Measurements from ENCODE around the gene RAD51B.

RAD51B gene

DNA sequence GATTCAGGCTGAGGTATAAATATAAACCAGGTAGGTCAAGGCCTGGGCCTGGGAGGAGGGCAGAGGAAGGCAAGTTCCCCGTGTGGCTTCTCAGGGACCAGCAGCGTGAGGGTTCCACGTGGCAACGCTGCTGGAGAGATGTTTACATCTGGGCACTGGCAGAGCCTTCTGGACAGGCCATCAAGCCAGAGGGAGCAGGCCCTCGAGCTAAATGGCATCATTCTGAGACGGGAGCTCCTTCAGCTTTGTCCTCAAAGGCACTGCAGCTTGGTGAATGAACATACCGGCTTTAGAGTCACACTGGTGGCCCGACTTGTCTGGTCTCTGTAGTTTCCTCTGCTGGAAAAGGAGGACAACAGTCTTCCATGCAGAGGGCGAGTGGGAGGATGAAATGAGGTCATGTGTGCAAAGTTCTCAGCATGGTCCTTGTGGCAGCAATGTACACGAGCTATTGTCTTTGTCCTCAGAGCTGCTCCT lies 742.0 kb downstream of the RAD51B start:
- DNase-seq (ENCODE audit: low read depth in 3 of 3, low spot score in 1 of 3): no peak

DNA sequence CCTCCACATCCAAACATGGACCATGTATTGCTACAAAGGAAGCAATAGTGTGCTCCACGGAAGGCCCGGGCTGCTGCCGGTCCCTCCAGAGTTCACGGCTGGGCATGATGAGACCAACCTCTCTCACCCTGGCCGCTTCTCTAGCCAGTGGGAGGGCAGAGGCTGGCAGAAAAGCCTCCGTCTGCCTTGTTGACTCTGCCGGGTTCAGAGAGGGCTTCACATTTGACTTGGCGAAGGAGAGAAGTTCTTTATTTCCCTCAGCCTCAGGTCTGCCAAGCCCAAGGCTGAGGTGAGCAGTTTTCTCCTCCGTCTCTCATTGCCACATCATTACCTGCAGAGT lies 743.3 kb downstream of the RAD51B start:
- no peak for DNase-seq (ENCODE audit: low read depth in 3 of 3, low spot score in 1 of 3)

DNA sequence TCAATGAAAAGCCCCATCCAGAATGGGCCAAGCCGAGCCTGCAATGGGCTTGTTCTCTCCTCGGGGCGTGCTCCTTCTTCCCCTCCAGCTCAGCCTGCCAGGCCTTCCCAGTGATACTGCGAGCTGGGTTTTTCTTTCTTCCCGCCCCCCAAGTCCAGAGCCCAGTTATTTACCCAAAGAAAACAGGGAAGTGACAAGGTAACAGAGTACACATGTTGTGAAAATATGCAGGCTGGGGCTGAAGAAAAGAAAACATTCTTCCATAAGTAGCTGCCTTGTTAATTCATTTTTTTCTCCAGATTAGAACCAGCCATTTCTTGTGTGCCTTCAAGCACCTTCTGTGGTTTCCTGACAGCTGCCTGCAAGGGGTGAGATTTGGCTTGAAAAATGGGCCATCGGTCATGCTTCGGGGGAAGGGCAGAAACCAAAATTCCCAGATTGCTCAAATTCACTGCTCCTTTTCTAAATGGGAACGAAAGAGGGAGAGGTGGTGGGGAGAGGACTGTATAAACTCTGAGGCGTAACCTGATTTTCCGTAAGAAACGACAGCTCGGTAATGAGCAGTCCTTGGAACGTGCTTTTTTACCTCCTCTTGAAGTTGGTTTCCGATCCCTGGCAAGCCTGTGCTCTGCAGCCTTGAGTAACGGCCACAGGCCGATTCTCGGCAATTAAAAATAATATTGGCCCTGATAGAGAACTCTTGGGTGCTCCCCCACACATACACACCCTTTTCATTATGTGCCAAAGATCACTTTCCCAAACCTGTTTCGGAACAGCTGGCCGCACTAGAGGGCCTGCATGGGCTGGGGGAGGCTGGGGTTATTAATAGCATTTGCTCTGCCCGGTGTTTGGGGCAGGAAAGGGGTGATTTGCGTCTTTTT lies 743.9 kb downstream of the RAD51B start:
- DNase-seq (ENCODE audit: low read depth in 3 of 3, low spot score in 1 of 3): no peak

DNA sequence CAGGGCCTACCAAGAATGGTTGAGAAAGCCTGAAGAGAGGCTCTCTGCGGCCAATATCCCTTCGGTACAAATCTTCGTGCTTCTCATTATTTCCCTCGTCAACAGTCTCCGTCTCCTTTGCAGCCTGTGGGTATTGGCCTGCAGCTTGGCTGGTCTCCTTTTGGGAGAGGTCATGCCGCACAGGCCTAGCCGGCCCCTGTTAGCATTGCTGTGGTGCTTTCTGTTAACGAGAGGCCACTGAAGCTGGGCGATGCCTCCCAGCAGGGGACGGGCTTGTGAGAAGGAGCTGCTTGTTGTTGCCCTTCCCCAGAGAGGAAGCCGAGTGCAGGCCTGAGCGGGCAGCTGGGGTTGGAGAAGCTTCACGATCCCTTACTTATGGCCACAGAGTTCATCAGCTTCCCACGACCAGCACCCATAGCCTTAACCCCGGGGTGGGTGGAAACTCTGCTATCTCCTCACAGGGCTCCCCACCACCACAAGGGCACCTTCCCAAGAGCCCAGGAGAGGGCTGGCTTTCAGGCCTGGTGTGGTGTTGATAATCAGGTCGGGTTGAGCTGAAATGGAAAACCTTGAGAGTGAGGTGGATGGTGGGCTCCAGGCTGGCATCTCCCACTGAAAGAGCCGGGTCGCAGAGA lies 744.7 kb downstream of the RAD51B start:
- DNase-seq (ENCODE audit: low read depth in 3 of 3, low spot score in 1 of 3): no peak

DNA sequence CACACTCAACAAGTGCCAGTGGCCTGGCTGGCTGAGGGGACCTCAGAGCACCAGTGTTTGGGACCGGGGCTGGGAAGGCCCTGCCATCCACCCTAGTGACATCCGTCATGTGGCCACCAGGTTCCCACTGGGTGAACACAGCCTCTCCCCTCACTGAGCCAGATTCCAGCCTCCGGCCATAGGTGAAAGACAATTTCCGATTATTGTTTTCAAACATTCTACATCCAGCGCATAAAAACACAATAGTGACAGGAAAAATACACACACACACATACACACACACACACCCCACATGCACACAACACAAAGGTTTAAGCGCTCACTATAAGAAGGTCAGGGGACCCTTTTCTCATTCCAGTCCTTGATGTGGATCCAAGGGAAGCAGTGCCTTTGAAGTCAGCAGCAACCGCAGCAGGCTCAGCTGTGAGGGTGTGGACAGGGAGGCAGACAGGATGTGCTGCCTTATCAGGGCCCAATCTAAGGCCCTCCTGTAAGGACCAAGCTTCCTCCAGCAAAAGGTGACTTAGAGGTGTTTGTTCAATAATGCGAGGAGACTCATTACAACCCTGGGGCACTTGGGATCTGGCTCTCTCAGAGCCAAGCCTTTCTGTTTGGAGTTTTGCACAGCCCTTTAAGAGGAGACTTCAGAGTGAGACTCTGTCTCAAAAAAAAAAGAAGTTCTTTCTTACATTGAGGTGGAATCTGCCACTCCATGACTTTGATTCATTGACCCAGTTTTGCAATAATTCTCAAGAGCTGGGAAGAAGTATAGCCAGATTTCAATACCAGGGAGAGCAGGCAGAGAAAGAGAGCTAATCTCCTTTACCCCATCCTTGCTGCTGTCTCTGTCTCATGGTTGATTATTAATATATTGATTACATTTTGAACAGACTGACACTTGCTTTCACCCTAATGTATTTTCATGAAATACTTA lies 745.5 kb downstream of the RAD51B start:
- no peak for DNase-seq (ENCODE audit: low read depth in 3 of 3, low spot score in 1 of 3)

DNA sequence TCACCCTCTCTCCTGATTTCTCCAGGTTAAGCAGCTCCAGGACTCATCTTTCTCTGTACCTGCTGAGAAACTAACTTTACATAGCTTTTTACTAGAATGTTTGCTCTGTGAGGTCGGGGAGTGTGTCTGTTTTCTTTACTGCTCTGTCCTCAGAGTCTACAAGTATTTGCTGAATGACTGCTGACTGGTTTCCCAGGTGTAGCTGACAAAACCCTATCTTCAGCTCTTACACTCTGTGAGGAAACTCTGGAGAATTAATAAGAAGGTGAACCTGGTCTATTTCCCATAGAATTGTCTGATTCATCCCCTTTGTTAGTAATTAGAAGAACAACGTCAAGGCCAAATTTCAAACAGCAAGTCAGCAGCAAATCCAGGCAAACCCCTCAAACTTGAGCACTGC lies 746.5 kb downstream of the RAD51B start:
- no peak for DNase-seq (ENCODE audit: low read depth in 3 of 3, low spot score in 1 of 3)

DNA sequence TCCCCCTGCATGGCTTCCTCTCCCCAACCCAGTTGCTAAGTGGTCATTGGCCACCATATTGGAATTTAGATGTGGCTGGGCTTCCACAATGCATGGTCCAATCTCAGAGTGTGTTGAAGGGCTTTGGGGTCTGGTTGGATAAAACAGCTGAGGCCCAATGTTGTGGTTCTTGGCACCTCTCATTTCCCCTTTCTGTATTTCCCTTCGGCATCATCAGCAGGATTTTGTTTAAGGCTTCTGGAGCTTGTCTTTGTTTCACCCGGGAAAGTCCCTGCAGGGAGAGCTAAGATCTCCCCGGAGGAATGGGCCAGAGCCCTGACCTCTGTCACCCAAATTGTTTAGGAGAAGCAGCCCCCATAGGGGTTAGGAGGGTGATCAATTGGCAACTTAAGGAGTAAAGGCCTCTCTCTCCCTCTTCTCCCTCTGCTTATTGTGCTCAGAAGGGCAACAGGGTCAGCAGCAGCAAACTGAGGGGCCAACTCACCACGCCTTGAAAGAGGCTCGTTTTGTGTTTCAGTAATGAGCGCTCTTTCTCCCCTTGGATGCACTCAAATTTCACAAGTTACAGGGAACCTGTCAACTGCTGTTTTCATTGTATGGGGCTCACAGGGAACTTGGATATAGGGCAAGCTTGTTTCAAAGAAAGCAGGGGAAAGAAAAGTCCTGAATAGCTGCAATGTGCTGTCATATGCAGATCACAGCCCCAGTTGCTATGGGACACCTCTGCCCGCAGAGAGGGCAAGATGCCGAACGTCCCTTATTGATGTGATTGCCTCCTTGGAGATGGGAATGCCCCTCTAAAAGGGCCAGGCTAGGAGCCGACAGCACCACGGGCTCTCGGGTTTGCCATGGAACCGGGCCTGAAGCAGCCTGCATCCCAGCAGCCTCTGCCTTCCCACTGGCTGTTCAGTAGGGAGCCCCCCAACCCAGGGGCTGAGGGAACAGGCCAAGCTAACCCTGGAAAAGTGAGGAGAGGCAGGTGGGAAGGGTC lies 749.6 kb downstream of the RAD51B start:
- no peak for DNase-seq (ENCODE audit: low read depth in 3 of 3, low spot score in 1 of 3)

DNA sequence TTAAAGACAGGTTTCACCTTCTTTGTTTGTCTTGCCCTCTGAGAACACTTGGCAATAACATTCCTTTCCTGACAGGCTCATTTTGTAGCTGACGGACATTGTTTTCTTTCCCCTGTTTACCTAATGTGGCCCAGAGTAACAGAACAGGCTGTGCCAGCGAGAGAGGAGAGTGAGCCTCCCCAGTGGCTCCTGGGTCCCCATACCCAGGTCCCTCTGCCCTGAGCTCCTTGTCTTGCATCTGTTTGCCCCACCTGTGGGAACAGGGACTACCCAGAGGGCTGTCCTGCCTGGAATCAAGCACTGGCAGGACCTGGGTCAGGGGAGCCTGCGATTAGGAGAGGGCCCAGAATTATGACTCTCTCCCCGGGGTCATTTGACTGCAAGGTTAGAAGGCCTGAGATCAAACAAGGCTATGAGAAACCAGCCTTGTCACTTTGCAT lies 750.4 kb downstream of the RAD51B start:
- DNase-seq (ENCODE audit: low read depth in 3 of 3, low spot score in 1 of 3): no peak

DNA sequence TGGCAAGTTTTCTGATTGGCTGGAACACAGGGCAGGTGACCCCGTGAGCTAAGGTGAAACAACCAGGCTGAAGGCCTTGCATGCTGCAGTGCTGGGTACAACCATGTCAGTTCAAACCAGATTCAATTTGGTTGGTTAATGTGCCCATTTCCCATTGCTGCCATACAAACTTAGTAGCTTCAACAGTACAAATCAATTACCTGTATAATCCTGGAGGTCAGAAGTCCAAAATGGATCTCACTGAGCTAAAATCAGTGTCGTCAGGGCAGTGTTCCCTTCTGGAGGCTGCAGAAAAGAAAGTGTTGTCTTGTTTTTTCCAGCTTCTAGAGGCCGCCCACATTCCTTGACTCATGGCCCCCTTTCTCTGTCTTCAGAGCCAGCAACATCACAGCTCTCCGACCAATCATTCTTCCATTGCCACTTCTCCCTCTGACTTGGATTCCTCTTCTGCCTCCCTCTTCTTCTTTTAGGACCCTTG lies 751.6 kb downstream of the RAD51B start:
- no peak for DNase-seq (ENCODE audit: low read depth in 3 of 3, low spot score in 1 of 3)

DNA sequence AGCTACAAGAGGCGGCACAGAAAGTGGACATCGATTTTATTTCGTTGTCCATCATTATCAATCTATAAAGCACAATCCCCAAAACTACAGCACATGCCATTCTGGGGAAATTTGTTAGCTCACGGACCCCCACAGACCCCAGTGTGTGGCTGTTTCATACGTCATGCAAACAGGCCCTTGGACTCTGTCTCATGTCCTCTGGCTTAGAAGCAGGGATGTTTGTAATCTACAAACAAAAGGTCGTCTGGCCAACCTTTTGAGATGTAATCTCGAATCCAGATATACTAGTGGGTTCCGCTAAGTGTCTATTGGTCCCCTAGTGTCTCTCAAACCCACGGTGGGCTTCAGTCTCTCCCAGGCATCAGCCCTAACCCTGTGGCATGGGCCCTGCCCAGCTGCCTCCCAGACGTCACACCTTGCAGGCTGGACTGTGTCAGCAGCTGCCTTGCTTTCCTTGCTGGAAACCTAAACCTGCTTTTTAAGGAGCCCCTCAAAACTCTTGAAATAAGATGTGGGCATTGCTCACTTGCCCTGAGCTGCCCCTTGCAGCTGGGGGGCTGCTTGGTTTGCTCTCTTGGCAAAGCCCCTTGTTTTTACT lies 752.4 kb downstream of the RAD51B start:
- no peak for DNase-seq (ENCODE audit: low read depth in 3 of 3, low spot score in 1 of 3)

DNA sequence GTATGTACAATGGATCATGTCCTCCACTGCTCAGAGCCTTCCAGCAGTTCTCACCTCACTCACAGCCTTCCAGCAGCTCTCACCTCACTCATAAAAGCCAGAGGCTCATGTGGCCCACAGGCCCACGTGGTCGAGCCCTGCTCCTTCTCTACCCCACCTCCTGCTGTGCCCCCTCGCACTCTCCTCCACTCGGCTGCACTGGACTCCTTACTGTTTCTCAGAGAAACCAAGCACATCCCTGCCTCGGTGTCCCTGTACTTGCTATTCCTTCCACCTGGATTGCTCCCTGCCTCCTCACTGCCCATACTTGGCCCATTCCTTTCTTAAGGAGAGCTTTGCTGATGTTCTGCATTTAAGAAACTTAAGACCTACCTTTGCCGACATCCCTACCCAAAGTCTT lies 753.5 kb downstream of the RAD51B start:
- DNase-seq (ENCODE audit: low read depth in 3 of 3, low spot score in 1 of 3): no peak

DNA sequence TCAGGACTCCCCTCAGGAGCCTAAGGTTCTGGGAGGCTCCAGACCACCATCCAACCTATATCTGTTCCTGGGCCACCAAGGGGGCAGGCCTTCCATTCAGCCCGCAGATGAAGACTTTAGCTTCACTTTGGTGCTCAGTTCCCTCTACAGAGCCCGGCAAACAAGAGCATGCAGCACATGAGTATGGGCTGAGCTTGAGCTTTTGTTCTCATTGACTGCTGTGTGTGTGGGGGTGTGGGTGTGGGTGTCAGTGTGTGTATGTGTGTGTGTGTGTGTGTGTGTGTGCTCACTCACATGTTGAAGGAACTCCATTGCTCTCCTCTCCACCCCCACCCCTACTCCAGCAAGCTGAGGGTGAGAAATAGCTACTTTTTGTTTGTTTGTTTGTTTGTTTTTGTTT lies 754.1 kb downstream of the RAD51B start:
- no peak for DNase-seq (ENCODE audit: low read depth in 3 of 3, low spot score in 1 of 3)

DNA sequence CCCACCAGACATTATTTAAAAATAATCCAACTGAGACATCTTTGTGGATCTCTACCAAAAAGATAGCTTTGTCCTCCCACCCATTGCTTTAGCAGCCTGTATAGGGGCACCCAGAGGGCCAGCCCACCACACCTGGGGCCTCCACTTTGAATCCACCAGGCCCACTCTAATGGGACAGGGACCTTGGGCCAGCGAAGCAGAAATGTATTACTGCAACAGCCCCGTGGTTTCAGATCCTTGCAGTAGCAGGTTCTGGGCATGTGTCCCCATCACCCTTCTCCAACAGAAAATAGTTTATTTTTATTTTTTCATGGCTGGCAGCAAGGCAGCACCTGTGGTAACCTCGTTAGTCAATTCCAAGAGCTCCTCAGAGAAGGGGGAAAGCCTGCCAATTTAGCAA lies 754.9 kb downstream of the RAD51B start:
- no peak for DNase-seq (ENCODE audit: low read depth in 3 of 3, low spot score in 1 of 3)

DNA sequence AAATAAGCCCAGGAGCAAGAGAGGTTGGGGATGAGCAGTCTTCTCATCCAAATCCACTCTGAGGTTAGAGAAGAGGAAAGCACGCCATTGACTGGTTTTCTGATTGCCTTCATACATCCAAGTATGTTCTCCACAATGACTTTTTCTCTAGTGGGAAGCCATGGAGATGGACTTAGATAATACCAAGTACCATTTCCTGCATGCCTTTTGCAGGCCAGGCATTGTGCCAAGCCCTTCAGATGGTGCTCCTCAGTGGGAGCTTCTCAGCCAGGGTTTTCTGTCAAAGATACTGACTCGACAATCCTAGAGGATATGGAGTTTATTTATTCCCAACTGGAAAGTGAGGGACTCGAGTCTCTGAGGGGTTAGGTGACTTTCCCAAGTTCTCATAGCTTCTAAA lies 755.3 kb downstream of the RAD51B start:
- DNase-seq (ENCODE audit: low read depth in 3 of 3, low spot score in 1 of 3): no peak

DNA sequence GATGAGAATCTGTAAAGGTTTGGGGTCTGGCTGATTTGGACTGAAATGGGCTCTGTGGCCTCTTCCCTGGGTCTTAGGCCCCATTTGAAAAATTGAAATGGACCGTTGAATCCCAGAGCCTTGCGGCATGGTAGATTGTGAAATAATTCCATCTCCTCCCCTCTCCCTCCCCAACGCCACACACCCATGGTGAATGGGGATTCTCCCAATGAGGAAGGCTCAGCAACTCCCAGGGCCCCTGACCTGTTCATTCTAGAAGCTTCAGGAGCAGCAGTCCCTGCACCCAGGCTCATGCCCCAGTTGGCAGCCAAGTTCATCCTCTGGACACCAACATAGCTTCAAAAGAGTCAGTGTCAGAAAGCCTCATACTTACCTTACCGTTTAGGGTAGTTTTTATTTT lies 755.8 kb downstream of the RAD51B start:
- DNase-seq (ENCODE audit: low read depth in 3 of 3, low spot score in 1 of 3): no peak

DNA sequence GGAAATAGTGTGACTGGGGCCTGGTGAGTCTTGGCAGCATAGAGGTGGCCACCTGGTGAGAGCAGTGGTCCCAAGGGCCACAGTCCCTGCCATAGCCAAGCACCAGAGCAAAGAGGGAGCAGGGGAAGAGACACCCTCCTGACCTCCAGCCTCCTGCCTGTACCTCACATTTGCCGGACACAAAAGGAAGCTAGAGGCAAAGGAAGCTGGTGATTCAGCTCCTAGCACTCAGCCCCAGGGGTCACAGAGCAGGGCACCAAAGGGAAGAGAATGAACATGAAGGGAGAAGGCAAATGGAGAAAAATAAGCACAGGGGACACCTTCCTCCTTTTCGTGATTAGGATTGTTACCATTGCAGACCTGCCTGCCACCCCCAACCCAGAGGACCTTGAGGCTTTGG lies 756.5 kb downstream of the RAD51B start:
- no peak for DNase-seq (ENCODE audit: low read depth in 3 of 3, low spot score in 1 of 3)

DNA sequence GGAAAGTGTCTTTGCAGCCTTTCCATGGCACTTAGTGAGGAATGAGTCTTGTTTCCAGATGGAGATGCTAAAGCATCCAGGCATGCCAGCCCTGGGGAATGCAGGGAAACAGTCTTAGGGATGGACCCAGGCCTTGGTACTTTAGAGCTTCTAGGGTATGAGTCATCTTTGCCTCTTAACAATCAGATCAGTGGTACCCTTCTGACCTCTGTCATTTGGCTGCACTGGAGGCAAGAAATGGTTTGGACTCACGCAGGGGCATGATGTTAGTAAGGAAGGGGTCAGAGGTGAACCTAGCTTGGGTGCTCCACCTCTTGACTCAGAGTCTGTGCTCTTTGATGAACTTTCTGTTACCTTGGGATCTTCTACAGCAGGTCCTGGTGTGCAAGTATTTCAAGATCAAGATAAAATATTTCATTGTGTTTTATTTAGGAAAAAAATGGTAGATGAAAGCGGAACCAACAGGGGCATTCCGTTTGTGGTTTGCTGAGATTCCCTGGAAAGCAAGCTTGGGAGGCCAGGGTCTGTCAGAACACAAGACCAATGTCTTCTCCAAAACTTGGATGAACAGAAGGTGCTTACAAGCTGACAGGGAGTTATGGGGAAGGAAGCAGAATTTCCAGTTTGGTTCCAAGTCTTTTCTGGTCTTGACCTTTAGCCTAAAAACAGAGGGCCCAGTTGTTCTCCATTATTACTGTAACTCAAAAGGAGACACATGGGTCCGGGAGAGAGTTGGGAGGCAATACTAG lies 757.1 kb downstream of the RAD51B start:
- DNase-seq (ENCODE audit: low read depth in 3 of 3, low spot score in 1 of 3): no peak

DNA sequence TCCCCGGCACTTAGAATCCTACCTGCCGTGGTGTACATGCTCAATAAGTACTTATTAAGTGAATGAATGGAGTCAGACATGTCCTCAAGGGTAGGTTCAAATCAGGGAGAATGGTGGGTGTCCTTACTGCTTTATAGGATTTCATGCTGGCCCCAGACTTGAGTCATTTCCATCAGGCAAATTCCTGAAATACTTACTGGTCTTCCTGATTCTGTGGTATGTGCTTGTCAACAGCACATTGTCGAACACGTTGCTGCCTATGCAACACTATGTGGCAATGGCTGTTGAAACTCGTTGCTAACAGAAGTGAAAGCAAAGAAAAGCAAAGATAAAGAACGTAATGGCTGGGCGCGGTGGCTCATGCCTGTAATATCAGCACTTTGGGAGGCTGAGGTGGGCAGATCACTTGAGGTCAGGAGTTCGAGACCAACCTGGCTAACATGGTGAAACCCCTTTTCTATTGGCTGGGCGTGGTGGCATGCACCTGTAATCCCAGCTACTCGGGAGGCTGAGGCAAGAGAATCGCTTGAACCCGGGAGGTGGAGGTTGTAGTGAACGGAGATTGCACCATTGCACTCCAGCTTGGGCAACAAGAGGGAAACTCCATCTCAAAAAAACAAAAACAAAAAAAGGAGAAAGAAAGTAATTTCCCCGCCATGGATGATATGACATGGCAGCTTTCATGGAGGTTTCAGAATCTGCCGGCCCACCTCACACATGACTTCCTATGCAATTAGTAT lies 758.4 kb downstream of the RAD51B start:
- no peak for DNase-seq (ENCODE audit: low read depth in 3 of 3, low spot score in 1 of 3)

All from stimulated activated CD4-positive, alpha-beta T cell treated with anti-CD3 and anti-CD28 coated beads, TNF-alpha, amount 100 ng/mL, for 1 hour (primary cell).